ENCODE results near the gene TSC22D4.
A peak's percentile ranks its signal among the peaks of the same experiment; 100 is the strongest.
"Not testable (repeated sequence)": the region's sequence is repeated elsewhere in the genome, so short reads cannot be mapped to it uniquely, and the experiment has no call there.

The TSC22D4 gene

GRCh38 chr7:100472121-100472851 is 6.7 kb downstream of the TSC22D4 start:
- Mint-ChIP-seq H3K9me3 (no peaks in the 10 kb centered on the region), H3K4me1 (peaks cover 53% of the 10 kb centered on the region), H3K4me3 (no peak overlapping the region)

GRCh38 chr7:100471021-100471420 is 8.0 kb downstream of the TSC22D4 start:
- no peak for ATAC-seq
- Mint-ChIP-seq H3K4me3 (no peak overlapping the region), H3K4me1 (peaks cover 40% of the 10 kb centered on the region)

More at GRCh38 chr7:100472121-100472851, 6.7 kb downstream of the TSC22D4 start:
- ATAC-seq (no peak), DNase-seq (no peak)
- Mint-ChIP-seq H3K36me3 (ENCODE audit: low read depth) (peaks cover 16% of the 10 kb centered on the region), H3K27ac (no peak overlapping the region), H3K27me3 (no peaks in the 10 kb centered on the region)

GRCh38 chr7:100469227-100470044 is 9.6 kb downstream of the TSC22D4 start:
- no peak overlapping the region for H3K27ac Mint-ChIP-seq

More at GRCh38 chr7:100471021-100471420, 8.0 kb downstream of the TSC22D4 start:
- Mint-ChIP-seq H3K27me3 (no peaks in the 10 kb centered on the region), H3K9me3 (no peaks in the 10 kb centered on the region), H3K36me3 (ENCODE audit: low read depth) (peaks cover 17% of the 10 kb centered on the region), H3K27ac (no peak overlapping the region)
- DNase-seq = no peak

GRCh38 chr7:100467638-100468373 is 11.2 kb downstream of the TSC22D4 start:
- DNase-seq (no peak), ATAC-seq (no peak)
- H3K27ac Mint-ChIP-seq = no peak overlapping the region
- H3K4me1 Mint-ChIP-seq = peaks cover 9% of the 10 kb centered on the region
- H3K9me3 Mint-ChIP-seq = no peaks in the 10 kb centered on the region
- H3K4me3 Mint-ChIP-seq = no peak overlapping the region
- peaks cover 5% of the 10 kb centered on the region for H3K36me3 Mint-ChIP-seq (ENCODE audit: low read depth)
- no peaks in the 10 kb centered on the region for H3K27me3 Mint-ChIP-seq

More at GRCh38 chr7:100469227-100470044, 9.6 kb downstream of the TSC22D4 start:
- peak; percentile 82 for ATAC-seq
- no peak overlapping the region for H3K4me3 Mint-ChIP-seq
- no peaks in the 10 kb centered on the region for H3K27me3 Mint-ChIP-seq
- H3K36me3 Mint-ChIP-seq (ENCODE audit: low read depth) = peaks cover 9% of the 10 kb centered on the region
- H3K9me3 Mint-ChIP-seq = no peaks in the 10 kb centered on the region
- peak; percentile 91 for DNase-seq
- peaks cover 26% of the 10 kb centered on the region for H3K4me1 Mint-ChIP-seq

GRCh38 chr7:100466653-100467605 is 12.1 kb downstream of the TSC22D4 start:
- Mint-ChIP-seq H3K4me3 (no peak overlapping the region), H3K27ac (no peak overlapping the region), H3K9me3 (no peaks in the 10 kb centered on the region), H3K27me3 (no peaks in the 10 kb centered on the region), H3K4me1 (peaks cover 9% of the 10 kb centered on the region), H3K36me3 (ENCODE audit: low read depth) (peaks cover 5% of the 10 kb centered on the region)
- no peak for DNase-seq
- ATAC-seq = no peak

- peaks cover 5% of the 10 kb centered on the region for H3K36me3 Mint-ChIP-seq (ENCODE audit: low read depth)
- no peak overlapping the region for H3K4me3 Mint-ChIP-seq
- DNase-seq = no peak
- H3K27me3 Mint-ChIP-seq = no peaks in the 10 kb centered on the region
- H3K4me1 Mint-ChIP-seq = peaks cover 9% of the 10 kb centered on the region
- ATAC-seq = no peak
- no peak overlapping the region for H3K27ac Mint-ChIP-seq
- no peaks in the 10 kb centered on the region for H3K9me3 Mint-ChIP-seq
These were observed 13.2 kb downstream of the TSC22D4 start for GRCh38 chr7:100465702-100466311.

- H3K4me1 Mint-ChIP-seq = peaks cover 7% of the 10 kb centered on the region
- no peak for ATAC-seq
- no peaks in the 10 kb centered on the region for H3K9me3 Mint-ChIP-seq
- H3K4me3 Mint-ChIP-seq = no peak overlapping the region
- peaks cover 5% of the 10 kb centered on the region for H3K36me3 Mint-ChIP-seq (ENCODE audit: low read depth)
- H3K27ac Mint-ChIP-seq = no peak overlapping the region
- no peak for DNase-seq
- no peaks in the 10 kb centered on the region for H3K27me3 Mint-ChIP-seq
These were observed 13.7 kb downstream of the TSC22D4 start for GRCh38 chr7:100465299-100465698.

GRCh38 chr7:100464791-100465190 is 14.2 kb downstream of the TSC22D4 start:
- peaks cover 4% of the 10 kb centered on the region for H3K4me1 Mint-ChIP-seq
- no peaks in the 10 kb centered on the region for H3K27me3 Mint-ChIP-seq
- no peak overlapping the region for H3K27ac Mint-ChIP-seq
- no peak overlapping the region for H3K4me3 Mint-ChIP-seq
- H3K9me3 Mint-ChIP-seq = no peaks in the 10 kb centered on the region
- ATAC-seq (no peak), DNase-seq (no peak)
- H3K36me3 Mint-ChIP-seq (ENCODE audit: low read depth) = peaks cover 5% of the 10 kb centered on the region

GRCh38 chr7:100464210-100464660 is 14.8 kb downstream of the TSC22D4 start, which contains the start of gene SPACDR:
Gene SPACDR (minus strand): TSS chr7:100464260. CDS start chr7:100464025, 235 bp downstream.
- Mint-ChIP-seq H3K4me3 (no peak within 1 kb of the TSS), H3K4me1 (peaks cover 2% of the 10 kb centered on the region), H3K27me3 (no peaks in the 10 kb centered on the region), H3K36me3 (ENCODE audit: low read depth) (peaks cover 7% of the 10 kb centered on the region), H3K9me3 (no peaks in the 10 kb centered on the region), H3K27ac (no peak within 1 kb of the TSS)
- DNase-seq = no peak
- ATAC-seq = no peak

- Mint-ChIP-seq H3K36me3 (ENCODE audit: low read depth) (peaks cover 2% of the 10 kb centered on the region), H3K4me1 (no peaks in the 10 kb centered on the region), H3K27ac (no peak overlapping the region), H3K27me3 (no peaks in the 10 kb centered on the region), H3K4me3 (no peak overlapping the region), H3K9me3 (no peaks in the 10 kb centered on the region)
- no peak for DNase-seq
- ATAC-seq = no peak
These were observed 22.0 kb downstream of the TSC22D4 start for GRCh38 chr7:100457033-100457432.

- H3K9me3 Mint-ChIP-seq = no peaks in the 10 kb centered on the region
- no peak overlapping the region for H3K27ac Mint-ChIP-seq
- H3K4me3 Mint-ChIP-seq = no peak overlapping the region
- no peak for ATAC-seq
- peaks cover 2% of the 10 kb centered on the region for H3K36me3 Mint-ChIP-seq (ENCODE audit: low read depth)
- DNase-seq = no peak
- H3K27me3 Mint-ChIP-seq = no peaks in the 10 kb centered on the region
- H3K4me1 Mint-ChIP-seq = no peaks in the 10 kb centered on the region
These were observed 22.5 kb downstream of the TSC22D4 start for GRCh38 chr7:100456562-100456961.

GRCh38 chr7:100455206-100455605 is 23.8 kb downstream of the TSC22D4 start:
- DNase-seq (no peak), ATAC-seq (no peak)
- peaks cover 2% of the 10 kb centered on the region for H3K36me3 Mint-ChIP-seq (ENCODE audit: low read depth)
- peaks cover 6% of the 10 kb centered on the region for H3K4me1 Mint-ChIP-seq
- H3K27ac Mint-ChIP-seq = no peak overlapping the region
- no peaks in the 10 kb centered on the region for H3K27me3 Mint-ChIP-seq
- H3K9me3 Mint-ChIP-seq = no peaks in the 10 kb centered on the region
- no peak overlapping the region for H3K4me3 Mint-ChIP-seq

- H3K4me1 Mint-ChIP-seq; H3K27ac Mint-ChIP-seq; H3K9me3 Mint-ChIP-seq; H3K36me3 Mint-ChIP-seq (ENCODE audit: low read depth); H3K27me3 Mint-ChIP-seq; ATAC-seq; DNase-seq; H3K4me3 Mint-ChIP-seq: not testable (repeated sequence)
These were observed 25.2 kb downstream of the TSC22D4 start for GRCh38 chr7:100453854-100454253.
